ENCODE data around the gene HLA-DQA1.
"Not testable (repeated sequence)": the region's sequence is repeated elsewhere in the genome, so short reads cannot be mapped to it uniquely, and the experiment has no call there.

HLA-DQA1 gene

GRCh38 chr6:32659856-32660595 lies 22.8 kb downstream of the HLA-DQA1 start:
- DNase-seq (ENCODE audit: low read depth) = no peak

DNA sequence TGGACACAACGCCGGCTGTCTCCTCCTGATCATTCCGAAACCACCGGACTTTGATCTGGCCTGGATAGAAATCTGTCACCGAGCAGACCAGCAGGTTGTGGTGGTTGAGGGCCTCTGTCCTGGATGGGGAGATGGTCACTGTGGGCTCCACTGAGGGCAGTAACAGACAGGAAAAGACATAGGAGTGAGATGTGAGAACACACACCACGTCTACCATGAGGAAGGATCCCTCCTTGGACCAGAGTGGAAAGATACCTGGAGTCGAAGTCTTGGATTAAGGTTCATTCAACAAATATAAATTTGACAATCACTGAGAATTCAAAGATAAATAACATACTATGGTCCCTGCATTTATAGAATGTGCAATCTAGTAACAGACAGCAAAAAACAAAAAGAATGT lies 24.9 kb downstream of the HLA-DQA1 start:
- no peak for DNase-seq (ENCODE audit: low read depth)

GRCh38 chr6:32662836-32663235 lies 25.6 kb downstream of the HLA-DQA1 start:
- DNase-seq (ENCODE audit: low read depth) = no peak

- DNase-seq (ENCODE audit: low read depth) = no peak
These were observed 27.1 kb downstream of the HLA-DQA1 start for GRCh38 chr6:32664354-32664753.

DNA sequence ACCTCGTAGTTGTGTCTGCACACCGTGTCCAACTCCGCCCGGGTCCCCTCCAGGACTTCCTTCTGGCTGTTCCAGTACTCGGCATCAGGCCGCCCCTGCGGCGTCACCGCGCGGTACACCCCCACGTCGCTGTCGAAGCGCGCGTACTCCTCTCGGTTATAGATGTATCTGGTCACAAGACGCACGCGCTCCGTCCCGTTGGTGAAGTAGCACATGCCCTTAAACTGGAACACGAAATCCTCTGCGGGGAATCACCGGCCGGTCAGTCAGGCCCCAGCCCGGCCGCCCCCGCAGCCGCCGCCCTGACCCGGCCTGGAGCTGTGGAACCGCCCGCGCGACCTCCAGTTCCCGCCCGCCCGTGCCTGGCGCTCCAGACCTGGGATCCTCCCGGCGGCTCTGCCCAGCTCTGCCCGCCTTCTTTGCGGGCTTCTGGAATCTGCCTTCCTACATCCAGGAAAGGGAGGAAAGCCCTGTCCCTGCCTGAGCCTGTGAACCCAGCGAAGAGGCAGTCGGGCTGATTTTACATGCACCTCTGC lies 27.7 kb downstream of the HLA-DQA1 start:
- DNase-seq (ENCODE audit: low read depth) = no peak

- DNase-seq (ENCODE audit: low read depth) = no peak
These were observed 28.5 kb downstream of the HLA-DQA1 start for GRCh38 chr6:32665661-32666060.

- peak; percentile 34 for DNase-seq (ENCODE audit: low read depth)
These were observed 29.5 kb downstream of the HLA-DQA1 start, which contains the start of gene HLA-DQB1 for GRCh38 chr6:32666420-32667300. TSS of gene HLA-DQB1 (minus strand) at chr6:32666657. CDS start at chr6:32666607, 50 bp downstream.

- DNase-seq (ENCODE audit: low read depth) = no peak
These were observed 31.1 kb downstream of the HLA-DQA1 start for GRCh38 chr6:32668226-32668747.

- no peak for DNase-seq (ENCODE audit: low read depth)
These were observed 32.0 kb downstream of the HLA-DQA1 start for GRCh38 chr6:32669240-32669639.

DNA sequence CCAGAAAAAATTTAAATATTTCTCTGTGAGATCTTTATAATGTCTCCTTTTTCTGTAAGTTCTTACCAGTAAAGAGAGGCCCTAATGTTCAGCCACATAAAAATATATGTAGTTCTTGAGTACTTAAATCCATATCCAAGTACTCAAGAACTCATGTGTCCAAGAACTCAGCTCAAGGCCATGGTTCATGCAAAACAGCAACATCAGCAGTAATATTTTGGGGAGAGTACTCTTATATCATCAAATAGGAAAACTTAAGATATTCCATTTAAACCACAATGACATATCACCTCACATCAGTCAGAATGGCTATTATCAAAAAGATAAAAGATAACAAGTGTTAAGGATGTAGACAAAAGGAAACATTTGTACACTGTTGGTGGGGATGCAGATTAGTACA lies 32.7 kb downstream of the HLA-DQA1 start:
- no peak for DNase-seq (ENCODE audit: low read depth)

DNA sequence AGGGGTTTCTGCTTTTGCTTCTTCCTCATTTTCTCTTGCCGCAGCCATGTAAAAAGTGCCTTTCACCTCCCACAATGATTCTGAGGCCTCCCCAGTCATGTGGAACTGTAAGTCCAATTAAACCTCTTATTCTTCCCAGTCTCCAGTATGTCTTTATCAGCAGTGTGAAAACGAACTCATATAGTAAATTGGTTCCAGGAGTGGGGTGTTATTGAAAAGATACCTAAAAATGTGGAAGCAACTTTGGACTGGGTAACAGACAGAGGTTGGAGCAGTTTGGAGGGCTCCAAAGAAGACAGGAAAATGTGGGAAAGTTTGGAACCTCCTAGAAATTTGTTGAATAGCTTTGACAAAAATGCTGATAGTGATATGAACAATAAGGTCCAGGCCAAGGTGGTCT lies 34.7 kb downstream of the HLA-DQA1 start:
- DNase-seq (ENCODE audit: low read depth) = not testable (repeated sequence)

DNA sequence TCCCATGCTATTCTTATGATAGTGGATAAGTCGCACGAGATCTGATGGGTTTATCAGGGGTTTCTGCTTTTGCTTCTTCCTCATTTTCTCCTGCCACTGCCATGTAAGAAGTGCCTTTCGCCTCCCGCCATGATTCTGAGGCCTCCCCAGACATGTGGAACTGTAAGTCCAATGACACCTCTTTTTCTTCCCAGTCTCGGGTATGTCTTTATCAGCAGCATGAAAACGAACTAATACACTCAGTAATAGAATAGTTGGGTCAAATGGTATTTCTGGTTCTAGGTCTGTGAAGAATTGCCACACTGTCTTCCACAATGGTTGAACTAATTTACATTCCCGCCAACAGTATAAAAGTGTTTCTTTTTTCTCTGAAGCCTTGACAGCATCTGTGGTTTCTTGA lies 36.9 kb downstream of the HLA-DQA1 start:
- DNase-seq (ENCODE audit: low read depth) = not testable (repeated sequence)

- no peak for DNase-seq (ENCODE audit: low read depth)
These were observed 42.3 kb downstream of the HLA-DQA1 start for GRCh38 chr6:32679492-32679891.

DNA sequence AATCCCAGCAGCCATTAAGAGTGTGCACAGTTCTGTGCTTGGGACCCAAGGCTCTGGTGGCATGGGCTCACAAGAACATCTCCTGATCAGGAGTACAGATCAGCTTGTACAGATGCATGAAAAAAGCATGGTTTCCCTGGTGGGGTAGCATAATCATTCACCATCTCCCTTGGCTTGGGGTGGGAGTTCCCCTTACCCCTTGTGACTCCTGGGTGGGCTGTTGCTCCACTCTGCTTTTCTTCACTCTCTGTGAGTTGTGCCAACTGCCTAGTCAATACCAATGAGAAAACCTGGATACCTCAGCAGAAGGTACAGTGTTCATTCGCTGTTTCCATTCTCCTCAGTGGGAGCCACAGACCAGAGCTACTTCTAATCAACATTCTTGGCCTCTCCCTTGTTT lies 42.8 kb downstream of the HLA-DQA1 start:
- DNase-seq (ENCODE audit: low read depth) = no peak

GRCh38 chr6:32684246-32684645 lies 47.0 kb downstream of the HLA-DQA1 start:
- no peak for DNase-seq (ENCODE audit: low read depth)

GRCh38 chr6:32685603-32686002 lies 48.4 kb downstream of the HLA-DQA1 start:
- DNase-seq (ENCODE audit: low read depth) = peak; percentile 8

GRCh38 chr6:32689531-32690501 lies 52.6 kb downstream of the HLA-DQA1 start:
- DNase-seq (ENCODE audit: low read depth) = no peak

DNA sequence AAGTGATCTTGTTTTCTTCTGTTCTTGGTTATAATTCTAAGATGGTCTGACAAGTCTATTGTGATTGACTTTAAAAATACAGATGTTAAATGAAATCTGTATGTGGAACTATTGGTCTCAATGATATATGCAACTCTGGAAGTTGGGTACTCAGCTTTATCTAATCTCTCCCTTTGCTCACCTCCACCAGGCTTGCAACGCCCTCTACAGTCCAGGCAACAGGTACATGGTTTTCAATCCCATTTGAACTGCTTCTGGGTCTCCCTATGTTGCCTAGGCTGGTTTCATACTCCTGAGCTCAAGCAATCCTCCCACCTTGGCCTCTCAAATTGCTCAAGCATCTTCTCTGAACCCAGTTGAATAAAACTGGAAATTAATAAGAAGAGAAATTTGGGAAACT lies 54.8 kb downstream of the HLA-DQA1 start:
- DNase-seq (ENCODE audit: low read depth) = peak; percentile 9
